IMR-90 (cell line): Measurements from ENCODE around the gene SHISA6. TPM values are rescaled to one million over a fixed set of nuclear protein-coding genes. Genes with fewer than 3 reads are reported as not detected.

Experiments used
- ATAC-seq: fragments of 200-7000 bp; cut with Tn5 transposase; 2 replicates; pipeline ENCODE4 v1.9.1; 2020; ENCODE audit warnings: low read depth, mild to moderate bottlenecking, moderate library complexity
- BruUV-seq: library from RNA; stranded (reverse); fragments of 400-500 nt; replicated peaks from 2 replicates; lab custom pipeline; 2021; lab: Mats Ljungman, UMichigan
- CTCF ChIA-PET: fragments of 300-600 bp; formaldehyde crosslinking; extraction: SDS; loops from one replicate; lab custom pipeline; 2021; ENCODE audit warnings: antibody characterized with exemption; lab: Yijun Ruan, JAX
- POLR2A ChIA-PET: fragments of 300-600 bp; sonication (Branson Sonifier 250); formaldehyde crosslinking; loops from one replicate; lab custom pipeline; 2022; ENCODE audit warnings: antibody characterized with exemption; ENCODE audit not compliant: unreplicated experiment; lab: Charles Lee
- DNase-seq: peaks from one replicate; pipeline ENCODE4 v3.0.0; 2013
- H2AFZ ChIP-seq: replicated peaks from 2 replicates; pipeline ENCODE3; 2013; ENCODE audit warnings: low read length, mild to moderate bottlenecking; ENCODE audit not compliant: poor library complexity
- H2AK5ac ChIP-seq: 2 replicates; pipeline ENCODE4 v1.6.1; 2013; ENCODE audit warnings: low read depth, low read length, inconsistent platforms
- H2AK9ac ChIP-seq: replicated peaks from 2 replicates; pipeline ENCODE3; 2013; ENCODE audit warnings: mild to moderate bottlenecking, low read depth, low read length, moderate library complexity; ENCODE audit not compliant: poor library complexity
- H2BK120ac ChIP-seq: 2 replicates; pipeline ENCODE4 v1.6.1; 2013; ENCODE audit warnings: low read depth, low read length, inconsistent platforms
- H2BK15ac ChIP-seq: 3 replicates; pipeline ENCODE4 v1.6.1; 2013; ENCODE audit warnings: low read depth, low read length, inconsistent platforms
- H2BK20ac ChIP-seq: 2 replicates; pipeline ENCODE4 v1.6.1; 2013; ENCODE audit warnings: low read depth, mild to moderate bottlenecking, inconsistent platforms, low read length, moderate library complexity
- H2BK5ac ChIP-seq: 2 replicates; pipeline ENCODE4 v1.6.1; 2013; ENCODE audit warnings: mild to moderate bottlenecking, low read depth, low read length, inconsistent platforms; ENCODE audit not compliant: poor library complexity, severe bottlenecking
- H3K14ac ChIP-seq: replicated peaks from 2 replicates; pipeline ENCODE4 v1.6.1; 2013; ENCODE audit warnings: low read depth, low read length, inconsistent platforms
- H3K18ac ChIP-seq: 2 replicates; pipeline ENCODE4 v1.6.1; 2013; ENCODE audit warnings: low read depth, low read length, control low read depth
- H3K23ac ChIP-seq: 2 replicates; pipeline ENCODE4 v1.6.1; 2013; ENCODE audit warnings: low read depth, low read length, inconsistent platforms
- H3K27ac ChIP-seq: 2 replicates; pipeline ENCODE4 v1.5.1; 2013; ENCODE audit warnings: mild to moderate bottlenecking, control low read depth, low read length; ENCODE audit not compliant: insufficient read depth
- H3K27me3 ChIP-seq: 2 replicates; pipeline ENCODE4 v1.6.1; 2013; ENCODE audit warnings: low read length; ENCODE audit not compliant: control insufficient read depth, insufficient read depth
- H3K36me3 ChIP-seq: 2 replicates; pipeline ENCODE4 v1.6.1; 2013; ENCODE audit warnings: low read length, mixed read lengths; ENCODE audit not compliant: control insufficient read depth, insufficient read depth
- H3K4ac ChIP-seq: 2 replicates; pipeline ENCODE4 v1.6.1; 2013; ENCODE audit warnings: low read depth, low read length, inconsistent platforms
- H3K4me1 ChIP-seq: 2 replicates; pipeline ENCODE4 v1.6.1; 2013; ENCODE audit warnings: low read length, mixed read lengths; ENCODE audit not compliant: control insufficient read depth, insufficient read depth
- H3K4me2 ChIP-seq: 2 replicates; pipeline ENCODE4 v1.6.1; 2013; ENCODE audit warnings: low read depth, mild to moderate bottlenecking, control low read depth, low read length, moderate library complexity
- H3K4me3 ChIP-seq: 2 replicates; pipeline ENCODE4 v1.5.1; 2013; ENCODE audit warnings: low read depth, mild to moderate bottlenecking, control low read depth, low read length, moderate library complexity; ENCODE audit not compliant: insufficient read depth
- H3K56ac ChIP-seq: 2 replicates; pipeline ENCODE4 v1.6.1; 2013; ENCODE audit warnings: low read length, inconsistent platforms; ENCODE audit not compliant: insufficient read depth; ENCODE audit errors: extremely low read depth
- H3K79me1 ChIP-seq, 2 experiments: 2 replicates each; pipeline ENCODE4 v1.6.1; 2013; ENCODE audit warnings: low read length in 2 of 2, inconsistent platforms in 1 of 2, low read depth in 1 of 2
- H3K9ac ChIP-seq: 2 replicates; pipeline ENCODE4 v1.6.1; 2013; ENCODE audit warnings: low read depth, low read length, control low read depth
- H3K9me1 ChIP-seq: 2 replicates; pipeline ENCODE4 v1.6.1; 2013; ENCODE audit warnings: low read length, inconsistent platforms; ENCODE audit not compliant: insufficient read depth
- H3K9me3 ChIP-seq: 2 replicates; pipeline ENCODE4 v1.6.1; 2013; ENCODE audit warnings: low read length; ENCODE audit not compliant: control insufficient read depth, insufficient read depth
- H4K20me1 ChIP-seq: 2 replicates; pipeline ENCODE4 v1.6.1; 2013; ENCODE audit warnings: low read length, inconsistent platforms; ENCODE audit not compliant: insufficient read depth
- H4K5ac ChIP-seq: 2 replicates; pipeline ENCODE4 v1.6.1; 2013; ENCODE audit warnings: mild to moderate bottlenecking, low read depth, low read length, control low read depth
- H4K8ac ChIP-seq, 2 experiments: 2 replicates each; pipeline ENCODE4 v1.6.1; 2013; ENCODE audit warnings: low read depth in 2 of 2, low read length in 2 of 2, control low read depth in 1 of 2, inconsistent platforms in 1 of 2
- H4K91ac ChIP-seq: 2 replicates; pipeline ENCODE4 v1.6.1; 2013; ENCODE audit warnings: low read depth, low read length, inconsistent platforms; ENCODE audit not compliant: insufficient read depth
- CTCF ChIP-seq: conservative IDR thresholded peaks from 2 replicates; pipeline ENCODE4 v1.5.1; 2012; ENCODE audit warnings: mild to moderate bottlenecking, low read depth, low read length, improper control_type of control experiment
- ELK1 ChIP-seq: fragments of 150-350 bp; IDR thresholded peaks from 2 replicates; pipeline ENCODE4 v1.6.1; 2016; ENCODE audit warnings: low read depth, mild to moderate bottlenecking, low read length, moderate library complexity, borderline replicate concordance
- FOS ChIP-seq: fragments of 150-350 bp; IDR thresholded peaks from 2 replicates; pipeline ENCODE4 v1.6.1; 2016; ENCODE audit warnings: low read depth, low read length
- MAFK ChIP-seq: IDR thresholded peaks from 2 replicates; pipeline ENCODE4 v1.6.1; 2012; ENCODE audit warnings: low read depth, low read length, improper control_type of control experiment
- NFE2L2 ChIP-seq: fragments of 150-350 bp; IDR thresholded peaks from 2 replicates; pipeline ENCODE4 v1.6.1; 2016; ENCODE audit warnings: low read depth, mild to moderate bottlenecking, low read length
- RFX5 ChIP-seq: IDR thresholded peaks from 2 replicates; pipeline ENCODE4 v1.8.0; 2012; ENCODE audit warnings: low read depth, mild to moderate bottlenecking, low read length, moderate library complexity
- USF2 ChIP-seq: fragments of 150-350 bp; IDR thresholded peaks from 2 replicates; pipeline ENCODE4 v1.6.1; 2017; ENCODE audit warnings: mild to moderate bottlenecking, antibody characterized with exemption, low read length, low read depth
- WGBS, 2 experiments: methylation state at CpG; one replicate each; pipeline versions ENCODE4 v1.1.5 to v1.1.7; 2013; ENCODE audit warnings: missing lambda C conversion rate in 2 of 2; ENCODE audit not compliant: insufficient read length in 1 of 2; ENCODE audit errors: extremely low coverage in 2 of 2; 5-methylcytosine and 5-hydroxymethylcytosine counted together
- dilution Hi-C: fragments of 300-500 bp; cut with HindIII; formaldehyde crosslinking; loops from one replicate; pipeline ENCODE4 v1.14.3; 2018; ENCODE audit warnings: low sequenced_read_pairs; ENCODE audit not compliant: unreplicated experiment
- in situ Hi-C: fragments of 300-500 bp; cut with MboI; formaldehyde crosslinking; loops from 3 replicates; pipeline ENCODE4 v1.14.3; 2019; ENCODE audit warnings: low sequenced_read_pairs, inconsistent platforms, mixed read lengths
- intact Hi-C: fragments of 100-400 bp; cut with micrococcal nuclease; formaldehyde crosslinking; loops from 2 replicates; pipeline ENCODE4 v1.10.0; 2022
- polyA plus RNA-seq, 3 experiments: library from polyadenylated mRNA; depleted of rRNA; stranded (reverse); fragments of >200 nt; gene quantifications; 2 replicates each; pipeline ENCODE4 v1.2.3, GENCODE V29; 2012; ENCODE audit warnings: low replicate concordance in 1 of 3
- total RNA-seq: library from RNA; depleted of rRNA; stranded (reverse); fragments of >200 nt; gene quantifications from 2 replicates; pipeline ENCODE4 v1.2.3, GENCODE V29; 2012

The SHISA6 gene
- total and polyA plus RNA-seq, 2 of the 4 experiments (the other 2 are of a cell fraction): not detected

GRCh38 chr17:11548398-11548797 is 307.4 kb downstream of the SHISA6 start:
- H3K14ac ChIP-seq: no peak overlapping the region
- no peak overlapping the region for H2BK15ac ChIP-seq
- no peak overlapping the region for H3K4me3 ChIP-seq
- H3K79me1 ChIP-seq: no peaks in the 10 kb centered on the region
- ChIA-PET POLR2A (no interaction called here), CTCF (no interaction called here)
- H3K9me3 ChIP-seq: peaks cover 17% of the 10 kb centered on the region
- no peak overlapping the region for H4K8ac ChIP-seq
- no peak overlapping the region for H3K27ac ChIP-seq
- no TSS peak for BruUV-seq
- H3K4ac ChIP-seq: no peak overlapping the region
- H2AK9ac ChIP-seq: no peak overlapping the region
- no peaks in the 10 kb centered on the region for H3K36me3 ChIP-seq
- no peak overlapping the region for H2AK5ac ChIP-seq
- intact Hi-C loops (no loop called here), dilution Hi-C loops (no loop called here), in situ Hi-C loops (no loop called here)
- no peak overlapping the region for H3K9ac ChIP-seq
- H4K5ac ChIP-seq: no peak overlapping the region
- TF ChIP-seq USF2: no peak
- TF ChIP-seq FOS: no peak
- TF ChIP-seq ELK1: no peak
- no peak for TF ChIP-seq RFX5
- TF ChIP-seq MAFK: no peak
- no peak for TF ChIP-seq CTCF
- TF ChIP-seq NFE2L2: no peak
- H3K4me1 ChIP-seq: no peaks in the 10 kb centered on the region
- no peaks in the 10 kb centered on the region for H3K27me3 ChIP-seq
- no CpG with 5 or more reads among the region's 2 CpGs for WGBS, 2 experiments
- H2BK120ac ChIP-seq: no peak overlapping the region
- H3K23ac ChIP-seq: no peak overlapping the region
- no peaks in the 10 kb centered on the region for H4K20me1 ChIP-seq
- H2BK20ac ChIP-seq: no peak overlapping the region
- H3K9me1 ChIP-seq: no peaks in the 10 kb centered on the region
- H4K91ac ChIP-seq: no peak overlapping the region
- H3K18ac ChIP-seq: no peak overlapping the region
- H2BK5ac ChIP-seq: no peak overlapping the region
- ATAC-seq (no peak), DNase-seq (no peak)
- H2AFZ ChIP-seq: no peak overlapping the region
- no peak overlapping the region for H3K56ac ChIP-seq
- no peak overlapping the region for H3K4me2 ChIP-seq
